ENCODE data around the gene TPGS1. TPM values are rescaled to one million over a fixed set of nuclear protein-coding genes. Genes with fewer than 3 reads are reported as not detected.

The TPGS1 gene
- total and polyA plus RNA-seq, 2 donors from 2014 or later, result 17.9 to 23.1 TPM

DNA sequence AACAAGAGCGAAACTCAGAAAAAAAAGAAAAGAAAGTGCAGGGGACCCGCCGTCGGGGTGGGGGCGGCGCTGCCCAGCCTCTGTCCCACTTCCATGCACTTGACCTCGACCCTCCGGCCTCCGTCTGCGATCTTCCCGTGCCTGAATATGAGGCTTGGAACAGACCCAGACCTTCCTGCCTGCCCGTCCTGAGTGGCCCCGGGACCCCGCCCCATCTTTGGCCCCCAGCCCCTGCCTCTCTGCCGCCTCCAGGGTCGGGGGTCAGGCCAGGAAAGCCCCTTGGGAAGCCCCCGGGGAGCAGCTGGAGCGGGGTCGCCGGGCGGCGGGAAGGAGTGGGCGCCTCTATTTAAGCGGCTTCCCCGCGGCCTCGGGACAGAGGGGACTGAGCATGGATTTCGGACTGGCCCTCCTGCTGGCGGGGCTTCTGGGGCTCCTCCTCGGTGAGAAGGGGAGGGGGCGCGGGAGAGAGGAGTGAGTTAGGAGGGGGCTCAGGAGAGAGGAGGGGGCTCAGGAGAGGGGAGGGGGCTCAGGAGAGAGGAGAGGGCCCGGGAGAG is 11.1 kb upstream of the TPGS1 start, which contains the start of gene MADCAM1:
Gene MADCAM1, plus strand, starts transcription at position 375 of the 554 bp plus-strand sequence. Its CDS starts 14 bp downstream, at position 389.
- Histone ChIP-seq H3K4me3 (ENCODE audit: low read length in 3 of 3) (no peak within 1 kb of the TSS), H3K27ac (ENCODE audit: low read depth in 2 of 2, low read length in 2 of 2) (no peak within 1 kb of the TSS), H3K36me3 (ENCODE audit: control insufficient read depth in 2 of 3, insufficient read depth in 3 of 3, low read length in 3 of 3) (no peaks in the 10 kb centered on the region), H3K9ac (ENCODE audit: low read length in 3 of 3) (no peak within 1 kb of the TSS), H3K27me3 (ENCODE audit: control insufficient read depth, insufficient read depth, low read length) (peaks cover 13% of the 10 kb centered on the region), H3K4me1 (ENCODE audit: control insufficient read depth in 2 of 3, insufficient read depth in 2 of 3, low read depth in 1 of 3, low read length in 3 of 3) (peaks cover 0 to 4% (median 0%) of the 10 kb centered on the region in 3 donors), H3K9me3 (ENCODE audit: control insufficient read depth in 2 of 3, insufficient read depth in 1 of 3, low read length in 3 of 3) (no peaks in the 10 kb centered on the region)
- no peak for FAIRE-seq
- intact Hi-C loops (cut with DNase I), result no loop called here
- peak in 1 of 5 donors; percentile 64 for DNase-seq
- TF ChIP-seq CTCF (IDR thresholded peaks at IDR 0.05; ENCODE audit: borderline replicate concordance, extremely low read depth, insufficient read depth), result no peak

DNA sequence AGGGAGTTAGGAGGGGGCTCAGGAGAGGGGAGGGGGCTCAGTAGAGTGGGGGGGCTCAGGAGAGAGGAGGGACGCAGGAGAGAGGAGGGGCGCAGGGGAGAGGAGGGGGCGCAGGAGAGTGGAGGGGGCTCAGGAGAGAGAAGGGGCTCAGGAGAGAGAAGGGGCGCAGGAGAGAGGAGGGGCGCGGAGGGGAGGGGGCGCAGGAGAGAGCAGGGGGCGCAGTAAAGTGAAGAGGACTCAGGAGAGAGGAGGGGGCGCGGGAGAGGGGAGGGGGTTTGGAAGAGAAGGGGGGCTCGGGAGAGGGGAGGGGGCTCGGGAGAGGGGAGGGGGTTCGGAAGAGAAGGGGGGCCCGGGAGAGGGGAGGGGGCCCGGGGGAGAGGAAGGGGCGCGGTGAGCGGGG is 10.3 kb upstream of the TPGS1 start:
- TF ChIP-seq CTCF (IDR thresholded peaks at IDR 0.05; ENCODE audit: borderline replicate concordance, extremely low read depth, insufficient read depth), result no peak
- peaks cover 13% of the 10 kb centered on the region for H3K27me3 ChIP-seq (ENCODE audit: control insufficient read depth, insufficient read depth, low read length)

GRCh38 chr19:497491-497868 is 9.8 kb upstream of the TPGS1 start:
- no peak for TF ChIP-seq CTCF (IDR thresholded peaks at IDR 0.05; ENCODE audit: borderline replicate concordance, extremely low read depth, insufficient read depth)
- H3K4me3 ChIP-seq (ENCODE audit: low read length in 3 of 3), result no peak overlapping the region
- FAIRE-seq, result no peak

More for the DNA sequence above, 10.3 kb upstream of the TPGS1 start:
- Histone ChIP-seq H3K27ac (ENCODE audit: low read depth in 2 of 2, low read length in 2 of 2) (no peak overlapping the region), H3K4me1 (ENCODE audit: control insufficient read depth in 2 of 3, insufficient read depth in 2 of 3, low read depth in 1 of 3, low read length in 3 of 3) (peaks cover 0 to 4% (median 0%) of the 10 kb centered on the region in 3 donors), H3K9ac (ENCODE audit: low read length in 3 of 3) (no peak overlapping the region), H3K9me3 (ENCODE audit: control insufficient read depth in 2 of 3, insufficient read depth in 1 of 3, low read length in 3 of 3) (no peaks in the 10 kb centered on the region), H3K4me3 (ENCODE audit: low read length in 3 of 3) (no peak overlapping the region), H3K36me3 (ENCODE audit: control insufficient read depth in 2 of 3, insufficient read depth in 3 of 3, low read length in 3 of 3) (no peaks in the 10 kb centered on the region)
- FAIRE-seq (no peak), DNase-seq (peak in 1 of 5 donors; percentile 68)
- intact Hi-C loops (cut with DNase I), result no loop called here

More at GRCh38 chr19:497491-497868, 9.8 kb upstream of the TPGS1 start:
- H3K36me3 ChIP-seq (ENCODE audit: control insufficient read depth in 2 of 3, insufficient read depth in 3 of 3, low read length in 3 of 3), result no peaks in the 10 kb centered on the region
- peaks cover 0 to 4% (median 0%) of the 10 kb centered on the region in 3 donors for H3K4me1 ChIP-seq (ENCODE audit: control insufficient read depth in 2 of 3, insufficient read depth in 2 of 3, low read depth in 1 of 3, low read length in 3 of 3)
- intact Hi-C loops (cut with DNase I), result no loop called here
- no peaks in the 10 kb centered on the region for H3K9me3 ChIP-seq (ENCODE audit: control insufficient read depth in 2 of 3, insufficient read depth in 1 of 3, low read length in 3 of 3)
- no peak for DNase-seq
- no peak overlapping the region for H3K9ac ChIP-seq (ENCODE audit: low read length in 3 of 3)
- peaks cover 13% of the 10 kb centered on the region for H3K27me3 ChIP-seq (ENCODE audit: control insufficient read depth, insufficient read depth, low read length)
- no peak overlapping the region for H3K27ac ChIP-seq (ENCODE audit: low read depth in 2 of 2, low read length in 2 of 2)

Measured in kidney (tissue), 14 donors.